Measurements from ENCODE around the gene CAPN13. TPM values are rescaled to one million over a fixed set of nuclear protein-coding genes. Genes with fewer than 3 reads are reported as not detected.

CAPN13 gene
- polyA plus RNA-seq, 1 of the 3 experiments (the other 2 are of a cell fraction), result not detected

DNA sequence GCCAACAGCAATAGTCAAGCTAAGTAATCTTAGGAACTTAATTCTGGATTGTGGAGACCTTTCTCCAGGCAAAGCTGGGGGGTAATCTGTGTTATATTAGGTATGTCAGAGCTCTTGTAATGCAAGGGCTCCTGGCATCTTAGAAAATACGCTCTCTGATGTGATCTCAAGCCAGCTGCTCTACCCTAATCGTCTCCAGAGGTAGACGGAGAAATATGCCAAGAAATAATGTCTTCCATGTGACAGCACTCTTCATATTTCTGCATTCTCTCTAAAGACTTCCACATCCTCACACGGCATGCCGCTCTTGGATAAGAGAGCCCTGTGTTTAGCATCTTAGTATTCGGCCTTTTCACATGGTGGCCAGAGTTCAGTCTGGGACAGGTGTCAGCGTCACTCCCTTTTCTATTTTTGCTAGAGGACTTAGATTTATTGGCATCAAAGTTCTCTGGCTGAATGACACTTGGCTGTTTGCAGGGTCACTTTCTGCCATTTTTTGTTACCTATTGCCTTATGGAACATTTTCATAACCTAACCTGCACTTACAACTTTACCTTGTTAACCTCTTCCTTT, 25.2 kb downstream of the CAPN13 start:
- Histone ChIP-seq H3K79me2 (ENCODE audit: insufficient read depth) (no peaks in the 10 kb centered on the region), H2AFZ (ENCODE audit: low read depth) (no peak overlapping the region), H3K4me2 (no peak overlapping the region), H3K27ac (ENCODE audit: low read depth in 2 of 2, low read length in 1 of 2) (no peak overlapping the region), H3K27me3 (ENCODE audit: insufficient read depth) (no peaks in the 10 kb centered on the region), H3K9me2 (no peaks in the 10 kb centered on the region), H3F3A (replicated peaks; ENCODE audit: insufficient read depth) (no peaks in the 10 kb centered on the region), H3K9me3 (no peaks in the 10 kb centered on the region), H4K20me1 (ENCODE audit: insufficient read depth) (no peaks in the 10 kb centered on the region), H3K4me3 (ENCODE audit: low read depth in 2 of 2, low read length in 1 of 2) (no peak overlapping the region), H3K9ac (no peak overlapping the region), H3K4me1 (ENCODE audit: control insufficient read depth in 1 of 2, insufficient read depth in 2 of 2, low read depth in 1 of 2, low read length in 1 of 2) (peaks cover 0 to 9% of the 10 kb centered on the region in 2 experiments; a peak in 1 of 4 replicates), H3K36me3 (replicated peaks in 1 of 2; ENCODE audit: control insufficient read depth in 1 of 2, insufficient read depth in 2 of 2, low read length in 1 of 2) (no peaks in the 10 kb centered on the region)
- no peak for DNase-seq
- ChIA-PET POLR2A (no interaction called here), CTCF (interaction anchor here (1.1 to 1.2 kb wide), 2 partner anchors 22 to 29 kb away, joined by 3 read pairs; no protein-coding TSS in a partner anchor)
- TF ChIP-seq, protein P1, sequence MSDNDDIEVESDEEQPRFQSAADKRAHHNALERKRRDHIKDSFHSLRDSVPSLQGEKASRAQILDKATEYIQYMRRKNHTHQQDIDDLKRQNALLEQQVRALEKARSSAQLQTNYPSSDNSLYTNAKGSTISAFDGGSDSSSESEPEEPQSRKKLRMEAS (IDR thresholded peaks at IDR 0.05; ENCODE audit: low read depth), result no peak
- TF ChIP-seq RXRA (IDR thresholded peaks at IDR 0.05; ENCODE audit: borderline replicate concordance, low read depth), result no peak
- no peak for TF ChIP-seq RCOR1 (IDR thresholded peaks at IDR 0.05; ENCODE audit: low read length)
- TF ChIP-seq, protein P2, sequence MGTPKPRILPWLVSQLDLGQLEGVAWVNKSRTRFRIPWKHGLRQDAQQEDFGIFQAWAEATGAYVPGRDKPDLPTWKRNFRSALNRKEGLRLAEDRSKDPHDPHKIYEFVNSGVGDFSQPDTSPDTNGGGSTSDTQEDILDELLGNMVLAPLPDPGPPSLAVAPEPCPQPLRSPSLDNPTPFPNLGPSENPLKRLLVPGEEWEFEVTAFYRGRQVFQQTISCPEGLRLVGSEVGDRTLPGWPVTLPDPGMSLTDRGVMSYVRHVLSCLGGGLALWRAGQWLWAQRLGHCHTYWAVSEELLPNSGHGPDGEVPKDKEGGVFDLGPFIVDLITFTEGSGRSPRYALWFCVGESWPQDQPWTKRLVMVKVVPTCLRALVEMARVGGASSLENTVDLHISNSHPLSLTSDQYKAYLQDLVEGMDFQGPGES (IDR thresholded peaks at IDR 0.05; ENCODE audit: low read depth, low read length), result no peak
- no peak for TF ChIP-seq RAD21 (IDR thresholded peaks at IDR 0.05; ENCODE audit: low read length)
- TF ChIP-seq POLR2AphosphoS5 (IDR thresholded peaks at IDR 0.05; ENCODE audit: low read depth, low read length), result no peak
- no peak for TF ChIP-seq TEAD4 (IDR thresholded peaks at IDR 0.05; ENCODE audit: borderline replicate concordance, insufficient read depth)
- TF ChIP-seq, protein P3, sequence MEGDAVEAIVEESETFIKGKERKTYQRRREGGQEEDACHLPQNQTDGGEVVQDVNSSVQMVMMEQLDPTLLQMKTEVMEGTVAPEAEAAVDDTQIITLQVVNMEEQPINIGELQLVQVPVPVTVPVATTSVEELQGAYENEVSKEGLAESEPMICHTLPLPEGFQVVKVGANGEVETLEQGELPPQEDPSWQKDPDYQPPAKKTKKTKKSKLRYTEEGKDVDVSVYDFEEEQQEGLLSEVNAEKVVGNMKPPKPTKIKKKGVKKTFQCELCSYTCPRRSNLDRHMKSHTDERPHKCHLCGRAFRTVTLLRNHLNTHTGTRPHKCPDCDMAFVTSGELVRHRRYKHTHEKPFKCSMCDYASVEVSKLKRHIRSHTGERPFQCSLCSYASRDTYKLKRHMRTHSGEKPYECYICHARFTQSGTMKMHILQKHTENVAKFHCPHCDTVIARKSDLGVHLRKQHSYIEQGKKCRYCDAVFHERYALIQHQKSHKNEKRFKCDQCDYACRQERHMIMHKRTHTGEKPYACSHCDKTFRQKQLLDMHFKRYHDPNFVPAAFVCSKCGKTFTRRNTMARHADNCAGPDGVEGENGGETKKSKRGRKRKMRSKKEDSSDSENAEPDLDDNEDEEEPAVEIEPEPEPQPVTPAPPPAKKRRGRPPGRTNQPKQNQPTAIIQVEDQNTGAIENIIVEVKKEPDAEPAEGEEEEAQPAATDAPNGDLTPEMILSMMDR (IDR thresholded peaks at IDR 0.05), result no peak
- no peak for TF ChIP-seq JUND (IDR thresholded peaks at IDR 0.05)
- no peak for TF ChIP-seq TAF1 (IDR thresholded peaks at IDR 0.05; ENCODE audit: borderline replicate concordance, low read depth, low read length)
- TF ChIP-seq, protein P4, sequence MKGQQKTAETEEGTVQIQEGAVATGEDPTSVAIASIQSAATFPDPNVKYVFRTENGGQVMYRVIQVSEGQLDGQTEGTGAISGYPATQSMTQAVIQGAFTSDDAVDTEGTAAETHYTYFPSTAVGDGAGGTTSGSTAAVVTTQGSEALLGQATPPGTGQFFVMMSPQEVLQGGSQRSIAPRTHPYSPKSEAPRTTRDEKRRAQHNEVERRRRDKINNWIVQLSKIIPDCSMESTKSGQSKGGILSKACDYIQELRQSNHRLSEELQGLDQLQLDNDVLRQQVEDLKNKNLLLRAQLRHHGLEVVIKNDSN (IDR thresholded peaks at IDR 0.05; ENCODE audit: borderline replicate concordance, low read depth), result no peak
- TF ChIP-seq MEF2A (IDR thresholded peaks at IDR 0.05; ENCODE audit: borderline replicate concordance, low read depth), result no peak
- TF ChIP-seq FOXJ3 (CRISPR knock-in tag; IDR thresholded peaks at IDR 0.05), result no peak
- no peak for TF ChIP-seq GABPA (IDR thresholded peaks at IDR 0.05; ENCODE audit: low read depth)
- TF ChIP-seq NRF1 (IDR thresholded peaks at IDR 0.05; ENCODE audit: low read depth, low read length), result no peak
- TF ChIP-seq CHD2 (IDR thresholded peaks at IDR 0.05; ENCODE audit: low read length, partially characterized antibody), result no peak
- TF ChIP-seq, protein P5, sequence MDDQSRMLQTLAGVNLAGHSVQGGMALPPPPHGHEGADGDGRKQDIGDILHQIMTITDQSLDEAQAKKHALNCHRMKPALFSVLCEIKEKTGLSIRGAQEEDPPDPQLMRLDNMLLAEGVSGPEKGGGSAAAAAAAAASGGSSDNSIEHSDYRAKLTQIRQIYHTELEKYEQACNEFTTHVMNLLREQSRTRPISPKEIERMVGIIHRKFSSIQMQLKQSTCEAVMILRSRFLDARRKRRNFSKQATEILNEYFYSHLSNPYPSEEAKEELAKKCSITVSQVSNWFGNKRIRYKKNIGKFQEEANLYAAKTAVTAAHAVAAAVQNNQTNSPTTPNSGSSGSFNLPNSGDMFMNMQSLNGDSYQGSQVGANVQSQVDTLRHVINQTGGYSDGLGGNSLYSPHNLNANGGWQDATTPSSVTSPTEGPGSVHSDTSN (IDR thresholded peaks at IDR 0.05), result no peak
- no peak for TF ChIP-seq SMC3 (IDR thresholded peaks at IDR 0.05; ENCODE audit: low read depth, low read length)
- TF ChIP-seq FOSL2 (IDR thresholded peaks at IDR 0.05; ENCODE audit: borderline replicate concordance, low read depth), result no peak
- WGBS (ENCODE audit: low lambda C conversion rate), result 30% methylated on average over 7 of the region's 7 CpGs

All from SK-N-SH (cell line).